CD4-positive, CD25-positive, alpha-beta regulatory T cell (primary cell): ENCODE results near the gene CPOX. TPM values are rescaled to one million over a fixed set of nuclear protein-coding genes. Genes with fewer than 3 reads are reported as not detected.

Experiments
- ATAC-seq, 2 donors: fragments of 150-1000 bp; cut with Tn5 transposase; one replicate each; pipeline ENCODE4 v1.10.0; 2021; ENCODE audit warnings: low read depth in 2 of 2, moderate number of reproducible peaks in 2 of 2, moderate library complexity in 1 of 2
- DNase-seq, 3 donors: peaks; one replicate each; pipeline versions ENCODE4 v3.0.0 to v3.0.0-alpha.2; 2012 to 2022; ENCODE audit warnings: mixed read lengths in 1 of 3
- H3K27ac ChIP-seq: one replicate; pipeline ENCODE4 v1.7.0; 2013; ENCODE audit warnings: mild to moderate bottlenecking, low read length; ENCODE audit not compliant: insufficient read depth, poor library complexity, severe bottlenecking
- H3K27me3 ChIP-seq: one replicate; pipeline ENCODE4 v1.7.0; 2013; ENCODE audit warnings: low read length; ENCODE audit not compliant: control insufficient read depth, insufficient read depth
- H3K36me3 ChIP-seq: one replicate; pipeline ENCODE4 v1.7.0; 2013; ENCODE audit warnings: mild to moderate bottlenecking, low read length, moderate library complexity; ENCODE audit not compliant: control insufficient read depth, insufficient read depth
- H3K4me1 ChIP-seq: 2 replicates; pipeline ENCODE4 v1.7.0; 2013; ENCODE audit warnings: mild to moderate bottlenecking, low read length; ENCODE audit not compliant: insufficient read depth, control insufficient read depth, poor library complexity, severe bottlenecking
- H3K4me3 ChIP-seq: one replicate; pipeline ENCODE4 v1.7.0; 2013; ENCODE audit warnings: low read depth, mild to moderate bottlenecking, low read length, moderate library complexity
- H3K9me3 ChIP-seq, 2 experiments: 1 replicate in 1 of 2; 2 replicates in 1 of 2; pipeline ENCODE4 v1.7.0; 2013; ENCODE audit warnings: low read length in 2 of 2, mild to moderate bottlenecking in 1 of 2, moderate library complexity in 1 of 2; ENCODE audit not compliant: control insufficient read depth in 2 of 2
- H3K27ac Mint-ChIP-seq, 3 donors: one replicate each; pipeline ENCODE4 v1.8.0; 2020 to 2022; ENCODE audit warnings: mild to moderate bottlenecking in 3 of 3, mixed read lengths in 3 of 3, moderate library complexity in 2 of 3
- H3K27me3 Mint-ChIP-seq: one replicate; pipeline ENCODE4 v1.8.0; 2022; ENCODE audit warnings: mild to moderate bottlenecking, mixed read lengths
- H3K36me3 Mint-ChIP-seq: one replicate; pipeline ENCODE4 v1.8.0; 2020; ENCODE audit warnings: mixed read lengths
- H3K4me1 Mint-ChIP-seq, 4 donors: one replicate each; pipeline ENCODE4 v1.8.0; 2020 to 2022; ENCODE audit warnings: mixed read lengths in 4 of 4, mild to moderate bottlenecking in 1 of 4
- H3K4me3 Mint-ChIP-seq, 4 donors: one replicate each; pipeline ENCODE4 v1.8.0; 2020 to 2022; ENCODE audit warnings: mild to moderate bottlenecking in 4 of 4, mixed read lengths in 4 of 4, moderate library complexity in 3 of 4
- H3K9me3 Mint-ChIP-seq, 7 donors: one replicate each; pipeline ENCODE4 v1.8.0; 2020 to 2022; ENCODE audit warnings: mixed read lengths in 7 of 7, mild to moderate bottlenecking in 3 of 7, moderate library complexity in 2 of 7
- polyA plus RNA-seq, 4 donors: library from polyadenylated mRNA; unstranded; fragments of 300-500 nt; fragmentation: Illumina TruSeq; gene quantifications; one replicate each; pipeline ENCODE4 v1.2.3, GENCODE V29; 2021
- total RNA-seq: library from RNA; stranded (reverse); gene quantifications from one replicate; pipeline ENCODE4 v1.2.3, GENCODE V29; 2022

CPOX gene
- total and polyA plus RNA-seq, 5 donors from 2014 or later = 7.1 to 22.8 (median 7.2) TPM

DNA sequence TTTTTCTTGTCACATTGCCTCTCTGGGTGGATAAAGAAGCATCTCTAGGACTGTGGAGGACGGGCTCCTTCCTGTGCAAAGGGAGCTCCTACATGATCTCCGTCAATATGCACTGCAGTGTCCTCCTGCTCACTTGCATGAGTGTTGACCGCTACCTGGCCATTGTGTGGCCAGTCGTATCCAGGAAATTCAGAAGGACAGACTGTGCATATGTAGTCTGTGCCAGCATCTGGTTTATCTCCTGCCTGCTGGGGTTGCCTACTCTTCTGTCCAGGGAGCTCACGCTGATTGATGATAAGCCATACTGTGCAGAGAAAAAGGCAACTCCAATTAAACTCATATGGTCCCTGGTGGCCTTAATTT is 61.2 kb downstream of the CPOX start:
- Mint-ChIP-seq H3K36me3 (no peaks in the 10 kb centered on the region), H3K27me3 (peaks cover 8% of the 10 kb centered on the region), H3K4me3 (peak overlapping the region in 3 of 4 donors; percentile 62 to 88 (median 63)), H3K4me1 (peaks cover 11 to 48% (median 27%) of the 10 kb centered on the region in 4 donors), H3K27ac (peak overlapping the region in 1 of 3 donors; percentile 26), H3K9me3 (peaks cover 0 to 1% (median 0%) of the 10 kb centered on the region in 7 donors)
- no peaks in the 10 kb centered on the region for H3K27me3 ChIP-seq
- peak overlapping the region; percentile 38 for H3K27ac ChIP-seq
- peaks cover 16% of the 10 kb centered on the region for H3K4me1 ChIP-seq
- peak overlapping the region; percentile 94 for H3K4me3 ChIP-seq
- no peaks in the 10 kb centered on the region for H3K9me3 ChIP-seq
- peaks cover 2% of the 10 kb centered on the region for H3K36me3 ChIP-seq
- ATAC-seq (no peak), DNase-seq (no peak)

GRCh38 chr3:98531622-98532274 is 61.7 kb downstream of the CPOX start, which contains the start of gene GPR15:
GPR15 (plus strand) TSS chr3:98531978; CDS start chr3:98532034, 56 bp downstream.
- Mint-ChIP-seq H3K4me1 (peaks cover 7 to 43% (median 24%) of the 10 kb centered on the region in 4 donors), H3K36me3 (no peaks in the 10 kb centered on the region), H3K9me3 (peaks cover 0 to 1% (median 0%) of the 10 kb centered on the region in 7 donors), H3K4me3 (peak within 1 kb of the TSS; percentile 63 to 88 (median 66)), H3K27ac (peak within 1 kb of the TSS in 2 of 3 donors; percentile 26 to 44), H3K27me3 (peaks cover 8% of the 10 kb centered on the region)
- Histone ChIP-seq H3K4me3 (peak within 1 kb of the TSS; percentile 94), H3K27ac (peak within 1 kb of the TSS; percentile 38), H3K4me1 (peaks cover 15% of the 10 kb centered on the region), H3K36me3 (peaks cover 1% of the 10 kb centered on the region), H3K9me3 (no peaks in the 10 kb centered on the region), H3K27me3 (no peaks in the 10 kb centered on the region)
- ATAC-seq (peak in 1 of 2 donors; percentile 48), DNase-seq (peak in 1 of 3 donors; percentile 69)

GRCh38 chr3:98530676-98531075 is 62.7 kb downstream of the CPOX start:
- ATAC-seq = no peak
- H3K27ac Mint-ChIP-seq = no peak overlapping the region
- H3K4me3 Mint-ChIP-seq = peak overlapping the region in 1 of 4 donors; percentile 88
- Histone ChIP-seq H3K4me3 (peak overlapping the region; percentile 94), H3K36me3 (no peaks in the 10 kb centered on the region), H3K27ac (no peak overlapping the region), H3K9me3 (no peaks in the 10 kb centered on the region), H3K27me3 (no peaks in the 10 kb centered on the region), H3K4me1 (peaks cover 9% of the 10 kb centered on the region)
- H3K27me3 Mint-ChIP-seq = peaks cover 8% of the 10 kb centered on the region
- DNase-seq = no peak
- H3K36me3 Mint-ChIP-seq = no peaks in the 10 kb centered on the region
- H3K9me3 Mint-ChIP-seq = peaks cover 0 to 1% (median 0%) of the 10 kb centered on the region in 7 donors
- H3K4me1 Mint-ChIP-seq = peaks cover 6 to 40% (median 23%) of the 10 kb centered on the region in 4 donors

GRCh38 chr3:98529856-98530459 is 63.5 kb downstream of the CPOX start:
- peaks cover 8% of the 10 kb centered on the region for H3K27me3 Mint-ChIP-seq
- H3K36me3 ChIP-seq = no peaks in the 10 kb centered on the region
- peaks cover 0 to 1% (median 0%) of the 10 kb centered on the region in 7 donors for H3K9me3 Mint-ChIP-seq
- peak overlapping the region in 1 of 3 donors; percentile 34 for H3K27ac Mint-ChIP-seq
- peak overlapping the region; percentile 94 for H3K4me3 ChIP-seq
- peaks cover 6 to 44% (median 26%) of the 10 kb centered on the region in 4 donors for H3K4me1 Mint-ChIP-seq
- no peaks in the 10 kb centered on the region for H3K27me3 ChIP-seq
- H3K27ac ChIP-seq = no peak overlapping the region
- no peak for ATAC-seq
- no peak for DNase-seq
- no peaks in the 10 kb centered on the region for H3K9me3 ChIP-seq
- no peaks in the 10 kb centered on the region for H3K36me3 Mint-ChIP-seq
- H3K4me3 Mint-ChIP-seq = no peak overlapping the region
- peaks cover 12% of the 10 kb centered on the region for H3K4me1 ChIP-seq

Other genes with a start within 250 kb of the CPOX start
- not detected for gene OR5K4, start 239.8 kb downstream of the CPOX start, total RNA-seq
- gene OR5K4, start 239.8 kb downstream of the CPOX start, polyA plus RNA-seq = not detected
- not detected for gene OR5K3, start 202.9 kb downstream of the CPOX start, total RNA-seq
- gene OR5K3, start 202.9 kb downstream of the CPOX start, polyA plus RNA-seq = not detected
- gene OR5K1, start 130.4 kb downstream of the CPOX start, total RNA-seq = not detected
- not detected for gene OR5K1, start 130.4 kb downstream of the CPOX start, polyA plus RNA-seq
- not detected for gene OR5K2, start 95.9 kb downstream of the CPOX start, total RNA-seq
- gene OR5K2, start 95.9 kb downstream of the CPOX start, polyA plus RNA-seq = not detected
- 266 TPM for gene CLDND1, start 70.7 kb downstream of the CPOX start, total RNA-seq
- gene CLDND1, start 70.7 kb downstream of the CPOX start, polyA plus RNA-seq = 100 to 1,000 TPM; 193 to 320 (median 249) TPM
- gene GPR15, start 61.6 kb downstream of the CPOX start, total RNA-seq = 5.7 TPM
- gene GPR15, start 61.6 kb downstream of the CPOX start, polyA plus RNA-seq = 10 to 100 TPM in 2 of 4 donors, 1 to 10 TPM in 2; 8.6 to 72.4 (median 9.8) TPM
- 0.89 TPM for gene ST3GAL6, start 169.7 kb upstream of the CPOX start, total RNA-seq
- under 1 TPM in 1 of 4 donors, not detected in 3; 0.37 TPM for gene ST3GAL6, start 169.7 kb upstream of the CPOX start, polyA plus RNA-seq